ENCODE results near the gene ACVR1C. TPM values are rescaled to one million over a fixed set of nuclear protein-coding genes. Genes with fewer than 3 reads are reported as not detected.

Gene ACVR1C
- total RNA-seq, 1 experiment from 2014 or later: 1.2 TPM

DNA sequence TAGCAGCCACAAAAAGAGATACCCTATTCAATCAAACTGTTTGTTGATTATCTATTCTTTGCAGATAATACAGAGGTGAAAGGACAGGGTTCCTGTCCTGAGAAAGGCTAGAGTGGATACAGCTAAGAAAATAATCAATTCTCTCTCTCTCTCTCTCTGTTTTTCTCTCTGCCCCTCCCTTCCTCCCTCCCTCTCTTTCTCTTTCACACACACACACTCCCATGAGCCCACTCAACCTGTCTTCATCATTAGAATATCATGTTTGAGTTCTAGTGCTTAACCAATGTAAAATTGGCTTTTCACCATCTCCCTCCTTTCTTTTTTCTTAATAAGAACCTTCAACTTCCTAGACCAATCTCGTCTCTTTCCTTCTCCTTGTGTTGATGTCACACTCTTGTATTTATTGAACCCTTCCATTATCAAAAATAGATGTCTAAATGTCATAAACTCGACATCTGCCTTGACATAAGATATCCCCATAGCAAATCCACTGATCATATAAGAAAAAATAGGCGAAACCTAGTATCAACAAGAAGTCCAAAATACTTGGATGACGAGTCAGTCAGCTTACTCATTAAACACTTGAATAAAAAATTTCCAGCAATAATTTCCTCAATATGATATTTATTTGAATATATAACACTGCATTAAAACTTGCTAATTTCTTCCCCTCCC is 141.9 kb downstream of the ACVR1C start:
- TF ChIP-seq CTCF (IDR thresholded peaks at IDR 0.05 in 2 of 3, conservative IDR thresholded peaks at IDR 0.05 in 1 of 3; ENCODE audit: borderline replicate concordance in 1 of 3, insufficient read depth in 1 of 3, low read depth in 2 of 3, low read length in 2 of 3) (no peak), ZBTB33 (IDR thresholded peaks at IDR 0.05; ENCODE audit: extremely low read depth, insufficient replicate concordance, low read length) (no peak), ZFX (IDR thresholded peaks at IDR 0.05) (no peak), CEBPB (IDR thresholded peaks at IDR 0.05; ENCODE audit: low read depth) (no peak), MAX (IDR thresholded peaks at IDR 0.05) (no peak)
- TF ChIP-seq, protein P1, sequence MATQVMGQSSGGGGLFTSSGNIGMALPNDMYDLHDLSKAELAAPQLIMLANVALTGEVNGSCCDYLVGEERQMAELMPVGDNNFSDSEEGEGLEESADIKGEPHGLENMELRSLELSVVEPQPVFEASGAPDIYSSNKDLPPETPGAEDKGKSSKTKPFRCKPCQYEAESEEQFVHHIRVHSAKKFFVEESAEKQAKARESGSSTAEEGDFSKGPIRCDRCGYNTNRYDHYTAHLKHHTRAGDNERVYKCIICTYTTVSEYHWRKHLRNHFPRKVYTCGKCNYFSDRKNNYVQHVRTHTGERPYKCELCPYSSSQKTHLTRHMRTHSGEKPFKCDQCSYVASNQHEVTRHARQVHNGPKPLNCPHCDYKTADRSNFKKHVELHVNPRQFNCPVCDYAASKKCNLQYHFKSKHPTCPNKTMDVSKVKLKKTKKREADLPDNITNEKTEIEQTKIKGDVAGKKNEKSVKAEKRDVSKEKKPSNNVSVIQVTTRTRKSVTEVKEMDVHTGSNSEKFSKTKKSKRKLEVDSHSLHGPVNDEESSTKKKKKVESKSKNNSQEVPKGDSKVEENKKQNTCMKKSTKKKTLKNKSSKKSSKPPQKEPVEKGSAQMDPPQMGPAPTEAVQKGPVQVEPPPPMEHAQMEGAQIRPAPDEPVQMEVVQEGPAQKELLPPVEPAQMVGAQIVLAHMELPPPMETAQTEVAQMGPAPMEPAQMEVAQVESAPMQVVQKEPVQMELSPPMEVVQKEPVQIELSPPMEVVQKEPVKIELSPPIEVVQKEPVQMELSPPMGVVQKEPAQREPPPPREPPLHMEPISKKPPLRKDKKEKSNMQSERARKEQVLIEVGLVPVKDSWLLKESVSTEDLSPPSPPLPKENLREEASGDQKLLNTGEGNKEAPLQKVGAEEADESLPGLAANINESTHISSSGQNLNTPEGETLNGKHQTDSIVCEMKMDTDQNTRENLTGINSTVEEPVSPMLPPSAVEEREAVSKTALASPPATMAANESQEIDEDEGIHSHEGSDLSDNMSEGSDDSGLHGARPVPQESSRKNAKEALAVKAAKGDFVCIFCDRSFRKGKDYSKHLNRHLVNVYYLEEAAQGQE (IDR thresholded peaks at IDR 0.05; ENCODE audit: low read depth): no peak

More for the DNA sequence above, 141.9 kb downstream of the ACVR1C start:
- H3K4me2 ChIP-seq (ENCODE audit: low read length): no peak overlapping the region
- H3K27me3 ChIP-seq (ENCODE audit: insufficient read depth, low read length): no peaks in the 10 kb centered on the region
- H3K4me3 ChIP-seq (replicated peaks in 1 of 2; ENCODE audit: low read depth in 1 of 2, low read length in 2 of 2): no peak overlapping the region
- H4K20me1 ChIP-seq (ENCODE audit: insufficient read depth): no peaks in the 10 kb centered on the region
- H3K4me1 ChIP-seq (ENCODE audit: control insufficient read depth in 1 of 2, insufficient read depth in 2 of 2, low read length in 2 of 2): peaks cover 0 to 5% of the 10 kb centered on the region in 2 experiments; a peak in 1 of 4 replicates
- POLR2A ChIA-PET: no interaction called here
- no peaks in the 10 kb centered on the region for H3K79me2 ChIP-seq (ENCODE audit: insufficient read depth, low read length)
- no peaks in the 10 kb centered on the region for H3K36me3 ChIP-seq (ENCODE audit: control insufficient read depth in 1 of 2, insufficient read depth in 2 of 2, low read length in 2 of 2)
- RAD21 ChIA-PET (ENCODE audit: low non-redundant PET in 1 of 2, low total read pairs in 2 of 2, uncharacterized antibody in 2 of 2, unreplicated experiment in 2 of 2): no interaction called here
- H3K27ac ChIP-seq (ENCODE audit: low read depth, low read length): no peak overlapping the region
- H3K9me2 ChIP-seq (ENCODE audit: insufficient read depth): no peaks in the 10 kb centered on the region
- no peaks in the 10 kb centered on the region for H3K9me3 ChIP-seq (ENCODE audit: control insufficient read depth in 1 of 2, insufficient read depth in 1 of 2, low read depth in 1 of 2, low read length in 2 of 2)
- intact Hi-C loops (cut with micrococcal nuclease): no loop called here
- no TSS peak for BruUV-seq (replicated peaks)
- no peak for ATAC-seq
- no peak for DNase-seq (ENCODE audit: low read depth, low spot score)
- CTCF ChIA-PET: interaction anchor here (1.3 to 2.3 kb wide), 2 partner anchors 11 to 184 kb away, joined by 3 to 6 read pairs; no protein-coding TSS in a partner anchor
- no peak overlapping the region for H2AFZ ChIP-seq (ENCODE audit: low read depth, low read length, poor library complexity, severe bottlenecking)
- no peak overlapping the region for H3K9ac ChIP-seq (ENCODE audit: low read length)
